ENCODE results near the gene HMG20A.

- TF ChIP-seq, protein P1, sequence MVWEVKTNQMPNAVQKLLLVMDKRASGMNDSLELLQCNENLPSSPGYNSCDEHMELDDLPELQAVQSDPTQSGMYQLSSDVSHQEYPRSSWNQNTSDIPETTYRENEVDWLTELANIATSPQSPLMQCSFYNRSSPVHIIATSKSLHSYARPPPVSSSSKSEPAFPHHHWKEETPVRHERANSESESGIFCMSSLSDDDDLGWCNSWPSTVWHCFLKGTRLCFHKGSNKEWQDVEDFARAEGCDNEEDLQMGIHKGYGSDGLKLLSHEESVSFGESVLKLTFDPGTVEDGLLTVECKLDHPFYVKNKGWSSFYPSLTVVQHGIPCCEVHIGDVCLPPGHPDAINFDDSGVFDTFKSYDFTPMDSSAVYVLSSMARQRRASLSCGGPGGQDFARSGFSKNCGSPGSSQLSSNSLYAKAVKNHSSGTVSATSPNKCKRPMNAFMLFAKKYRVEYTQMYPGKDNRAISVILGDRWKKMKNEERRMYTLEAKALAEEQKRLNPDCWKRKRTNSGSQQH (CRISPR knock-in tag; IDR thresholded peaks at IDR 0.05) = no peak
- TF ChIP-seq ZC3H8 (IDR thresholded peaks at IDR 0.05) = no peak
- no peak for TF ChIP-seq CTCF (IDR thresholded peaks at IDR 0.05 in 2 of 3, conservative IDR thresholded peaks at IDR 0.05 in 1 of 3; ENCODE audit: insufficient read depth in 2 of 3, low read depth in 1 of 3, low read length in 3 of 3)
- TF ChIP-seq ZNF589 (CRISPR knock-in tag; IDR thresholded peaks at IDR 0.05; ENCODE audit: low read depth) = no peak
- TF ChIP-seq DLX4 (CRISPR knock-in tag; IDR thresholded peaks at IDR 0.05) = no peak
- no peak for TF ChIP-seq XRCC5 (IDR thresholded peaks at IDR 0.05; ENCODE audit: low read depth, low read length)
- TF ChIP-seq SMARCE1 (IDR thresholded peaks at IDR 0.05) = no peak
- no peak for TF ChIP-seq CEBPB (tag; IDR thresholded peaks at IDR 0.05)
Observed at GRCh38 chr15:77528968-77529319, 108.3 kb downstream of the HMG20A start.
